Lower leg skin (tissue), 4 donors: Measurements from ENCODE around the gene VWC2L. TPM values are rescaled to one million over a fixed set of nuclear protein-coding genes. Genes with fewer than 3 reads are reported as not detected.

Source experiments
- DNase-seq, 2 donors: peaks; one replicate each; pipeline ENCODE4 v3.0.0-alpha.2; 2019; ENCODE audit warnings: low spot score in 2 of 2
- H3K4me3 ChIP-seq: fragments of 200-600 bp; sonication (generic); 2 replicates; pipeline ENCODE4 v1.5.1; 2017; ENCODE audit warnings: mild to moderate bottlenecking, low read depth; ENCODE audit not compliant: poor library complexity, severe bottlenecking
- POLR2A ChIP-seq, 2 donors: fragments of 450-650 bp; IDR thresholded peaks; one replicate each; pipeline ENCODE4 v1.6.1; 2016 to 2017; ENCODE audit warnings: antibody characterized with exemption in 2 of 2, mild to moderate bottlenecking in 1 of 2, moderate library complexity in 1 of 2
- WGBS, 2 donors: methylation state at CpG; one replicate each; pipeline ENCODE4 v1.1.5; 2018; 5-methylcytosine and 5-hydroxymethylcytosine counted together
- intact Hi-C: fragments of 100-400 bp; cut with DNase I; formaldehyde crosslinking; loops from one replicate; pipeline ENCODE4 v1.15.0; 2023; ENCODE audit warnings: low total_unique reads
- total RNA-seq, 4 donors: library from RNA; depleted of rRNA; stranded (reverse); fragments of >200 nt; gene quantifications; one replicate each; pipeline ENCODE4 v1.1.0, GENCODE V29; 2016
- TF ChIP-seq, protein P1 (sequence below), 3 donors: fragments of 450-650 bp; IDR thresholded peaks; one replicate each; pipeline ENCODE4 v1.5.1; 2016; ENCODE audit warnings: antibody characterized with exemption in 3 of 3, mild to moderate bottlenecking in 3 of 3, moderate library complexity in 2 of 3

Gene VWC2L
- total RNA-seq, 4 donors from 2014 or later = not detected

DNA sequence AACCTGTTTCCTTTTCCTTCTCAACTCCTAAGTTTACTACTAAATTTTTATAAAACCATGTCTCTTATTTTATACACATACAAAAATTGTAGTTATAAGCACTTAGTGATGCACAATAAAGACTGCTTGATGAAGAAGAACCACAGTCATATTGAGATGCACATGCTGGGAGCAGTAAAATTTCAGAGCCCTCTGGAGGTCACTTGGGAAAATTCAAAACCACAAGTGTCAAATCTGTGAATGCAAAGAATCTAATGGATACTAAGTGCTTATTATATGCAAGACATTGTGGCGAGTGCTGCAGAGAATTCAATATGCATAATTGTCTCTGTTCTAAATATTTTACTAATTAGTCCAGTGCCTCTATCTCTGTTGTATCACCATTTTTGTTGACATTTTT is 180.5 kb downstream of the VWC2L start:
- no peak overlapping the region for H3K4me3 ChIP-seq
- TF ChIP-seq POLR2A (IDR thresholded peaks at IDR 0.05) = no peak
- TF ChIP-seq, protein P1, sequence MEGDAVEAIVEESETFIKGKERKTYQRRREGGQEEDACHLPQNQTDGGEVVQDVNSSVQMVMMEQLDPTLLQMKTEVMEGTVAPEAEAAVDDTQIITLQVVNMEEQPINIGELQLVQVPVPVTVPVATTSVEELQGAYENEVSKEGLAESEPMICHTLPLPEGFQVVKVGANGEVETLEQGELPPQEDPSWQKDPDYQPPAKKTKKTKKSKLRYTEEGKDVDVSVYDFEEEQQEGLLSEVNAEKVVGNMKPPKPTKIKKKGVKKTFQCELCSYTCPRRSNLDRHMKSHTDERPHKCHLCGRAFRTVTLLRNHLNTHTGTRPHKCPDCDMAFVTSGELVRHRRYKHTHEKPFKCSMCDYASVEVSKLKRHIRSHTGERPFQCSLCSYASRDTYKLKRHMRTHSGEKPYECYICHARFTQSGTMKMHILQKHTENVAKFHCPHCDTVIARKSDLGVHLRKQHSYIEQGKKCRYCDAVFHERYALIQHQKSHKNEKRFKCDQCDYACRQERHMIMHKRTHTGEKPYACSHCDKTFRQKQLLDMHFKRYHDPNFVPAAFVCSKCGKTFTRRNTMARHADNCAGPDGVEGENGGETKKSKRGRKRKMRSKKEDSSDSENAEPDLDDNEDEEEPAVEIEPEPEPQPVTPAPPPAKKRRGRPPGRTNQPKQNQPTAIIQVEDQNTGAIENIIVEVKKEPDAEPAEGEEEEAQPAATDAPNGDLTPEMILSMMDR (IDR thresholded peaks at IDR 0.05) = no peak
- WGBS, 2 donors = 63 to 74% methylated on average over 1 of the region's 1 CpG
- intact Hi-C loops = no loop called here
- DNase-seq = no peak

DNA sequence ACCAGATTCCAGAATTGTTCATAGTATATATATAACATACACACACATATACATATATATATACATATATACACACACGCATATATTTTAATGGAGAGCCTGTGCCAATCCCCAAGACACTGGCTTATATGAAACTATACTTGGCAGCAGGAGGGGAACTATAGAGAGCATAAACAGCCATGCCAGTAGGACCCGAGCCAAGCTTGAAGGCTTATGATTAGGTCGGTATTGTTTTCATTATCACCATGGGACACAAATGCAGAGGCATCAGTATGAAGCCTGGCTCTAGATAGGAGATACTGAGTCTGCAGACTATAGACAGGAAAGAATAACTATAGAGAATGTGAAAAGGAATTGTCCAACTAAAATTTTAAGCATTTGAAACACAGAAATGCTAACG is 181.2 kb downstream of the VWC2L start:
- WGBS, 2 donors = 64 to 67% methylated on average over 4 of the region's 4 CpGs
- no peak for TF ChIP-seq POLR2A (IDR thresholded peaks at IDR 0.05)
- TF ChIP-seq, protein P1 (IDR thresholded peaks at IDR 0.05) = no peak
- no peak for DNase-seq
- H3K4me3 ChIP-seq = no peak overlapping the region
- intact Hi-C loops = no loop called here

DNA sequence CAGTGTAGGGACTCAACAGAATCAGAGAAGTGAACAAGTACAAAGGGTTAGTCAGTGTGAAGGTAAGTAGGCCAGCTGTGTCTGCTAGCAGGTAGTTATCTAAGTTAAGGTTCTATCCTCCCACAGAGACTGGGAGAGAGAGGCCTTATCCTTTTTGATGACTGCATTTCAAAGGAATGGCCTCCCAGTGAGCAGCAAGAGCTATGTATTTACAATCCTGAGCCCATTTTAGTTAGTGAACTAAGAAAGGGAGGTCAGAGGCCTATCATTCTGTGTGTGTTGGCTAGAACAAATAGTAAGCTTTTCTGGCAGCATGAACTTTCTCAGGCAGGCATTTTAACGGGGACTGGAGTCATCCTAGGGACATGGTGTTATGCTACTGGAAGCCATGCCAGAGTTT is 182.9 kb downstream of the VWC2L start:
- intact Hi-C loops = no loop called here
- WGBS, 2 donors = 43 to 50% methylated on average over 1 of the region's 1 CpG

DNA sequence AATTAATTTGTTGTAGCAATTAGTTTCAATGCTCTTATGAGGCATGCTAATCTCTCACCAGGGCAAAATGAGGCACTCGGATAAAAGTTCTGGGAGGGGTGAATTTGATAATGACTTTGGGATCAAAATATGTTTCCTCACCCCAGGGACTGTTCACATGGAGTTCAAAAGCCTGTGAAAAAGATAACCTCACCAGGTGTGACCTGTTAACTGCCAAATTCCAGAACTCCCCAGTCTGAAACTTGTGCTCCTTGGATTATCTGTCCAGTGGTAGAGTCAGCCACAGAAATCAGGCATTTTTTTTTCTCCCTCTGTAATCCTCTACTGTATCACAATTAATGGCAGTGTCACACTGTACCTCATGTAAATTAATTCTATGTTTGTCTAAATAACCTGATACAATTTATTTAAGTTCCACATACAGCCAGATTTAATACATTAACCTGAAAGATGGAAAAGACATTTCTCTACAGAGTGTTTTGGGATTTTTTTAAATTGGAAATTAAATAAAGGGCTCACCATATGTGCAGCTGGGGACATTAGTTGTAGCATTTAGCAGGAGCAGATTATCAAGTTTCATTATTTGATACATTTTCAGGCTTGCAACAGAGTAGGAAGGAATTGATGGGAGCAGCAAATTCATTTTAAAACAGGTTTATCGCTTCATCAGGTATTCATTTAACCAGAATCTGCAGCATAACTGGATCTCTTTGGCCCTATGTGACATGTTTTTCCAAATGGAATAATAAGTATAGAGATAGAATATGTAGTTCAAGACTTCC is 191.2 kb downstream of the VWC2L start:
- intact Hi-C loops = no loop called here
- 71 to 80% methylated on average over 2 of the region's 2 CpGs for WGBS, 2 donors
- DNase-seq = no peak

More for the DNA sequence above, 182.9 kb downstream of the VWC2L start:
- DNase-seq = no peak
- H3K4me3 ChIP-seq = no peak overlapping the region
- TF ChIP-seq, protein P1 (IDR thresholded peaks at IDR 0.05) = no peak
- no peak for TF ChIP-seq POLR2A (IDR thresholded peaks at IDR 0.05)

DNA sequence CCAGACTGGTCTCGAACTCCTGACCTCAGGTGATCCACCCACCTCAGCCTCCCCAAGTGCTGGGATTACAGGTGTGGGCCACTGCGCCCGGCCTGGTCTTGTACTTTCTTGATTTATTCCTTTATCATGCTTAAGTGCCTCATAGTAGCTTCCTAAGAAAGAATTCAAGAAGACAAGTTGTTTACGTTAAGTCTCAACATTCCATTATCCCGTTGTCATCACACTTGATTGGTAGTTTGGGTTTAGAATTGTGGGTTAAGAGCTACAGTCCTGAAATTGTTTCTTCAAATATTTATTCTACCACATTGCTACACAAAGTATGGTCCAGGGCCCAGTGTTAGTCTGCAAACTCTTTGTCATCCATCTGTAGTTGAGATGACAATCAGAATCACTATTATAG is 194.0 kb downstream of the VWC2L start:
- H3K4me3 ChIP-seq = no peak overlapping the region
- TF ChIP-seq, protein P1 (IDR thresholded peaks at IDR 0.05) = no peak
- TF ChIP-seq POLR2A (IDR thresholded peaks at IDR 0.05) = no peak
- intact Hi-C loops = no loop called here
- no peak for DNase-seq
- 75 to 86% methylated on average over 5 of the region's 5 CpGs for WGBS, 2 donors

More for the DNA sequence above, 191.2 kb downstream of the VWC2L start:
- TF ChIP-seq, protein P1 (IDR thresholded peaks at IDR 0.05) = no peak
- TF ChIP-seq POLR2A (IDR thresholded peaks at IDR 0.05) = no peak
- no peak overlapping the region for H3K4me3 ChIP-seq

DNA sequence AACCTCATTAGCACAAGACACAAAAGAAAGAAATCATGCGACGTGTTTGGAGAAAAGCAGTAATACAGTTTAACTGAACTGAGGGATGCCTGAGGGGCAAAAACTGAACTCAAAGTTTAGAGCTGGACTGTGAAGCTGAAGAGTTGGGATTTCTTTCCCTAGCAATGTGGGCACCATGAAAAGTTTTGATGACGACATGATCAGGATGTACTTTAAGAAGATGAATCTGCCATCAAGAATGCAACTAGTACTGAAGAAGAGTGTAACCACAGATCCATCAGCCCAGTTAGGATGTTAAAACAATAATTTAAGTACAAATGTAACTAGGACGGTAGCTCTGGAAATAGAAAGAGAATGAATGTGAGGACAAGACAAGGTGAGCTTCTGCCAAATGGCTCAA is 196.2 kb downstream of the VWC2L start:
- DNase-seq = no peak
- WGBS, 2 donors = 53 to 71% methylated on average over 4 of the region's 4 CpGs
- H3K4me3 ChIP-seq = no peak overlapping the region
- TF ChIP-seq, protein P1 (IDR thresholded peaks at IDR 0.05) = no peak
- TF ChIP-seq POLR2A (IDR thresholded peaks at IDR 0.05) = no peak
- intact Hi-C loops = no loop called here
